Measurements from ENCODE around the gene CHML.

CHML gene

DNA sequence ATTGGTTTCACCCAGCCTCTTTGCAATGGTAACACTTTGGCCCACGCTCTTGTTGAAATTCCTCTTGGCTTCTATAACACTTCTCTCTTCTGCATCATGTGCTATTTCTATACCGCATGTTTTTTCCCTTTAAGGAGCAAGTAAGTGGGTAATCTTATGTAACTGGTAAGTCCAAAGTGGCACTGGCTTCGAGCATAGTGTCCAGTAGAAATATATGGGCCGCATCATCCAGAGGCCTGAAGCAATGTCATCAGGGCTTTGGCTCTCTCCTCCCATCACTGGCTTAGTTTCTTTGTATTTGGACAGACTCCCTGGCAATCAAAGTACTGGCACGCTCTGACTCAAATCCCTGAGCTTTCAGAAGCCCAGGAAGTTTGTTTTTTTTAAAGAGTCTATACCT is 17.5 kb downstream of the CHML start:
- H3K4me1 ChIP-seq, result no peaks in the 10 kb centered on the region
- no peak overlapping the region for H3K4me3 ChIP-seq (ENCODE audit: low read depth, low read length)
- 0 out of 2 replicates have a peak, but pooled peaks cover 3% of the 10 kb centered on the region for H3K36me3 ChIP-seq
- TF ChIP-seq, protein P1, sequence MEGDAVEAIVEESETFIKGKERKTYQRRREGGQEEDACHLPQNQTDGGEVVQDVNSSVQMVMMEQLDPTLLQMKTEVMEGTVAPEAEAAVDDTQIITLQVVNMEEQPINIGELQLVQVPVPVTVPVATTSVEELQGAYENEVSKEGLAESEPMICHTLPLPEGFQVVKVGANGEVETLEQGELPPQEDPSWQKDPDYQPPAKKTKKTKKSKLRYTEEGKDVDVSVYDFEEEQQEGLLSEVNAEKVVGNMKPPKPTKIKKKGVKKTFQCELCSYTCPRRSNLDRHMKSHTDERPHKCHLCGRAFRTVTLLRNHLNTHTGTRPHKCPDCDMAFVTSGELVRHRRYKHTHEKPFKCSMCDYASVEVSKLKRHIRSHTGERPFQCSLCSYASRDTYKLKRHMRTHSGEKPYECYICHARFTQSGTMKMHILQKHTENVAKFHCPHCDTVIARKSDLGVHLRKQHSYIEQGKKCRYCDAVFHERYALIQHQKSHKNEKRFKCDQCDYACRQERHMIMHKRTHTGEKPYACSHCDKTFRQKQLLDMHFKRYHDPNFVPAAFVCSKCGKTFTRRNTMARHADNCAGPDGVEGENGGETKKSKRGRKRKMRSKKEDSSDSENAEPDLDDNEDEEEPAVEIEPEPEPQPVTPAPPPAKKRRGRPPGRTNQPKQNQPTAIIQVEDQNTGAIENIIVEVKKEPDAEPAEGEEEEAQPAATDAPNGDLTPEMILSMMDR (IDR thresholded peaks at IDR 0.05; ENCODE audit: low read depth, low read length), result no peak
- no peaks in the 10 kb centered on the region for H3K27me3 ChIP-seq
- DNase-seq, result no peak
- H3K9me3 ChIP-seq, result no peaks in the 10 kb centered on the region

DNA sequence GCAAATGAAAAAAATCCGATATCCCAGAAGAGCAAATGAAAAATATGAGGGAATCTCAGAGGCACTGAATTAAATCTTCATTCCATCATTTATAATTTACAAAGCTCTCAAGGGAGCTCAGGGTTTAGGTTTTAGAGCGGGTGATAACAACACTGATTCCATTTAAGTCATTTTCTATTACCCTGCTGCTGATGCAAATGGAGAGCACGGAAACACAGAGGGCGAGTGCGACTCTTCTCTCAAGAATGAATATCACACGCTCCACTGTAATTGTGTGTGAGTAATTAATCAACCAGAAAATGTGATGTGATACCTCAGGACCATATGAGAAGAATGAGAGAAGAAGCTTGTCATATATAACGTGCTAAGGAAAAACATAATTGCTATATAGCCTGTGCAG is 22.7 kb downstream of the CHML start:
- Histone ChIP-seq H3K4me3 (ENCODE audit: low read depth, low read length) (no peak overlapping the region), H3K4me1 (no peaks in the 10 kb centered on the region), H3K36me3 (no peaks in the 10 kb centered on the region), H3K27me3 (no peaks in the 10 kb centered on the region), H3K9me3 (no peaks in the 10 kb centered on the region)
- DNase-seq, result no peak
- TF ChIP-seq, protein P1 (IDR thresholded peaks at IDR 0.05; ENCODE audit: low read depth, low read length), result no peak

DNA sequence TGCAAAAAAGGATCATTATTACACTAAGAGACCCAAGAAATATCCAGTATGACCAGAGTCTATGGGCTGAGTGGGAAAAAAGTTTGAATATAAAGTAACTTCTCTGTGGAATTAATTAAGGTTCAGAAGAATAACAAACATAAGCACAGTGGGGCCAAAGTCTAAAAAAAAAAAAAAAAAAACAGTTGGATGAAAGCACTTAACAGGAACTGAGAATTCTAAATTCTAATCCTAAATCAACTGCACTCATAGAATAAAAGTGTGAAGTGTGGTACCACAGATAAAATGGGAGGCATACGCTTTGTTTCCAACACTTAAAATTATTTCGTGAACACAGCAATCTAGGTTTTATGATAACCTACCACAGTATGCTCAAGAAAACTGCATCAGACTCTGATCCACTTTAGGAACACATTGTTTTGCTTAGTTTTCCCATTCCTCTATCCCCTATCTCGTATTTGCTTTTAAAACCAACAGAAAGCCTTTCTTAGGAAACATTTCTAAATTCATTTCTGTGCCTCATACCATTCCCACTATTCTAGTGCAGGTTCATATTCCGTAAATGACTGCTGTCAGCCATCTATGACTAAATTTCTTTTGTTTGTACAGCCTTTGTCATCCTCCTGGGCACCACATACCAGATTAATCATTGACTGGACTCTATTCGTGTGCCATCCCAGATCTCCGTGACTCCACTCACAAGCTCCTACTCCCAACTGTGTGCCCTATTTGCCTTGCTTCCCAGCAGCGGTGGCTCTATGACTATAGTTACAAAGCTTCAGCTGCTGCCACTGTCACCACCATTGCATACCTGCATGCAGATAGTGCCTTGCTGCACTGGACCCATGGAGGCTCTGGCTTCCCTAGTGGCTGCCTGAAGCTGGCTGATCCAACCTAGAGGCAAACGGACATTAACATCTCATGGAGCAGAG is 24.9 kb downstream of the CHML start:
- no peak overlapping the region for H3K4me3 ChIP-seq (ENCODE audit: low read depth, low read length)
- H3K27me3 ChIP-seq, result no peaks in the 10 kb centered on the region
- DNase-seq, result no peak
- no peaks in the 10 kb centered on the region for H3K4me1 ChIP-seq
- TF ChIP-seq, protein P1 (IDR thresholded peaks at IDR 0.05; ENCODE audit: low read depth, low read length), result no peak
- H3K9me3 ChIP-seq, result no peaks in the 10 kb centered on the region
- H3K36me3 ChIP-seq, result no peaks in the 10 kb centered on the region

DNA sequence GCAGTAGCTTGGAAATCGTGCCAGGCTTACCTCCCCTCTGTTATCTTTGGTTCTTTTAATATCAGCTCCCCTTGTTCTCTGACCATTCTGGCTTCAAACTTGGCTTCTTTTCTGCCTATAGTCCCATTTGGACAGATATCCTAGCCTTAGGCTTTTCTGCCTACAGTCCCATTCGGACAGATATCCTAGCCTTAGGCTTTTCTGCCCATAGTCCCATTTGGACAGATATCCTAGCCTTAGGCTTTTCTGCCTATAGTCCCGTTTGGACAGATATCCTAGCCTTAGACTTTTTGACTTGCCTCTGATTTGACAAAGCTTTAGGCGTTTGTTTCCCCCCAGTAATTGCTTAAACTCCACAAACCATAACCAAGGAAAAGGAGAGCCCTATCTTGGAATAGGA is 25.6 kb downstream of the CHML start:
- TF ChIP-seq, protein P1 (IDR thresholded peaks at IDR 0.05; ENCODE audit: low read depth, low read length), result no peak

DNA sequence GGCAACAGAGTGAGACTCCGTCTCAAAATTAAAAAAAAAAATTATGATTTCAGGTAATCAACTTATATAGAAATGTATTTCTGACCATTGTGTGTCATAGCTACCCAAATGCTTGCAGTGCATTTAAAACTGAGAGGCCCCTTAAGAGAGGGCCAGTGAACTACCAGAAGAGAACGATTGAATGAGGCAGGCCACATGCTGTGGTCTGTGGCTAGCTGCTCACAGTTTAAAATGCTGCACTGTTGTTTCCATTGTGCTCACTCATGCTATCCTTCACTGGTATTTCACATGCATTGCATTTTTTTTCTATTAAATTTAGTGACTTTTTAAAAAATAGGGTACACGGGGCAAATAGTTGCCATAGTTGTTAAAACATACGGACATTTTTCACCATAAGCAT is 26.0 kb downstream of the CHML start:
- Histone ChIP-seq H3K9me3 (no peaks in the 10 kb centered on the region), H3K36me3 (no peaks in the 10 kb centered on the region), H3K4me1 (no peaks in the 10 kb centered on the region), H3K27me3 (no peaks in the 10 kb centered on the region), H3K4me3 (ENCODE audit: low read depth, low read length) (no peak overlapping the region)
- TF ChIP-seq, protein P1 (IDR thresholded peaks at IDR 0.05; ENCODE audit: low read depth, low read length), result no peak
- DNase-seq, result no peak

More for the DNA sequence above, 25.6 kb downstream of the CHML start:
- Histone ChIP-seq H3K27me3 (no peaks in the 10 kb centered on the region), H3K4me3 (ENCODE audit: low read depth, low read length) (no peak overlapping the region), H3K9me3 (no peaks in the 10 kb centered on the region), H3K36me3 (no peaks in the 10 kb centered on the region), H3K4me1 (no peaks in the 10 kb centered on the region)
- DNase-seq, result no peak
